ENCODE data around the gene SLIT2.

DNA sequence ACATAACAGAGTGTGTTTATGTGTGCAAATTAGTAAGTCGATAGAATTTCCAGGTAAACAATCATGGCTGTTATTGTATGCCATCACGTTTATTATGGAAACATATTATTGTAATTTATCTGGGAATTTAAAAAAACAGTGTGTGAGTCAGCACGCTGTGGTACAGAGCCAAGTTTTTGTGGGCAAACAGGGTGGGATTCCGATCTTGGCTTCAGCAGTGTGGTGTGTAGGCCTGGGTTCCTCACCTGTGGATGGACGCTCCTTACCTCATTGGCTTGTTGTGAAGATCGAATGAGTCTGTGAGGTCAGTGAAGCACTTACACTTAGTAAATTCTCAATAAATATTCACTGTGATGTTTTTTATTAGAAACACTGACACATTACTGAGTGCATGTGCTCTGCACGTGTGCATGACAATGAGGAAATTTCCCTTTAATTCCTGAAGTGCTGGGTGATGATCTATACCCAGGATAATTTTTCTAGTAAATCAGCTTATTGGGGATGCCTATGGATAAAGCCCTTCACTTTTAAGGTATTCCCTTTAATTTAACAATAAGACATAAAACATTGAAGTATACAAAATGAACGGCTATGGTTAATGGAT is 36.4 kb downstream of the SLIT2 start:
- TF ChIP-seq POLR2AphosphoS5 (IDR thresholded peaks at IDR 0.05) (no peak), CTCF (IDR thresholded peaks at IDR 0.05) (no peak)
